Transverse colon (tissue), 4 donors: ENCODE results near the gene UBE2F.

Source experiments
- CTCF ChIP-seq, 5 experiments: fragments of 200-600 bp in 3 of 5; fragments of 450-650 bp in 2 of 5; sonication (generic) in 3 of 5; IDR thresholded peaks; 1 replicate in 2 of 5; 2 replicates in 3 of 5; pipeline ENCODE4 v1.5.1; 2016 to 2017; ENCODE audit warnings: antibody characterized with exemption in 5 of 5, inconsistent platforms in 3 of 5, mild to moderate bottlenecking in 2 of 5, moderate library complexity in 1 of 5
- EP300 ChIP-seq: sonication (generic); formaldehyde crosslinking; IDR thresholded peaks from one replicate; pipeline ENCODE4 v1.6.1; 2017; ENCODE audit warnings: antibody characterized with exemption, low read depth
- POLR2A ChIP-seq: fragments of 450-650 bp; IDR thresholded peaks from one replicate; pipeline ENCODE4 v1.6.1; 2016; ENCODE audit warnings: antibody characterized with exemption, mild to moderate bottlenecking, moderate library complexity
- POLR2AphosphoS5 ChIP-seq, 3 donors: sonication (generic); formaldehyde crosslinking; IDR thresholded peaks; one replicate each; pipeline ENCODE4 v1.6.1; 2016; ENCODE audit warnings: antibody characterized with exemption in 3 of 3

GRCh38 chr2:238003234-238004031, 36.6 kb downstream of the UBE2F start:
- TF ChIP-seq POLR2A, result no peak
- no peak for TF ChIP-seq CTCF (IDR thresholded peaks at IDR 0.05)
- TF ChIP-seq POLR2AphosphoS5 (IDR thresholded peaks at IDR 0.05), result no peak
- no peak for TF ChIP-seq EP300
